ENCODE data around the gene FARS2.

FARS2 gene

DNA sequence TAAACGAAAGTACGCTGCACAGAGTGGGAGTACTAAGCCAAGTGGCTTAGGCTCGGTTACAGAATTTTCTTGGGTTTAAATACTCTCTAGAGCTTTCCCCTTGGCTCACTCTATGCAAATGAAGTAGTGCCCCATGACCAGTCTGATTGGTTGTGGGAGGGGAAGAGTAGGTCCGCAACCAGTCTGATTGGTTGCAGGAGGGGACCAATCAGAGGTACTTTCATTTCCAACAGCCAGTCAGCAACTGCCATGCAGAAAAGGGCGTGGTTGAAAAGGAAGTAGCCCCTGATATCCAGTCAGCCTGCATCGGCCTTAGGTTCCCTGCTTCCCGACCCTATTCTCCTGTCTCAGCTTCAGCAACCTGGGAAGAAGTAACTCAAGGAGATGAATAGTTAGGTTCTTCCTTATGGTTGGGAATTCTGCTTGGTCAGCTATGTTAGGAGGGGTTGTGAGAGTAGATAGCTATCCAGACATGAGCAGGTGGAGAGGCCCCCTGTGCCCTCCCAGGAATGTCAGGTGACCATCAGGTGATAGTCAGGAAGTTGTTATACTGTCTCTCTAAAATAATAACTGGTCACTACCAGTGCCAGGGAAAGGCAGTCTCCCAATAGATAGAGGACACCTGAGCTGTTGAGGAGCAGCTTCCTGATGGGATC is 57.4 kb downstream of the FARS2 start:
- WGBS, 2 experiments (ENCODE audit: insufficient coverage in 2 of 2), result 94 to 100% methylated on average over 5 to 7 of the region's 7 CpGs
- peaks cover 5% of the 10 kb centered on the region for H3K9me3 ChIP-seq (ENCODE audit: control insufficient read depth, low read length)

DNA sequence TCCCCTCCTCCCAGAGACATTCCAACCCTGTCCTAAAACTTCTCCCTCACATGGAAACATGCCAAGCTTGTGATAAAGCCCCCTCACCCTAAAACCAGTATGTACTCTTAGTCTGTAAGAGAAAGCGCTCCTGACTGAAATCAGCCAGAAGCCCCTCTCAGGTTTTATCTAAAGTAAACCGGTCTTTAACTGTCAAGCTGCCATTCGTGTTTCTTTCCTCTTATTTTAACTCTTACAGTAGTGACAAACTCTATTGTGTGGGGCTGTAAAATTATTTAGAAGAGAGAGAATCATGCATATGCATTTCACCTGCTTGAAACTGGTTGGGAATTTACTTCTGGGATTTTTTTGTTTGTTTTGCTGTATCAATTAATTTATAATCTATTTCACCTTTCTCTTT is 62.7 kb downstream of the FARS2 start:
- Histone ChIP-seq H3K4me3 (ENCODE audit: extremely low read depth, insufficient read depth, low read length, poor library complexity, severe bottlenecking) (no peak overlapping the region), H3K9me3 (ENCODE audit: control insufficient read depth, low read length) (peaks cover 21% of the 10 kb centered on the region), H3K36me3 (ENCODE audit: control insufficient read depth, insufficient read depth, low read length) (peaks cover 13% of the 10 kb centered on the region), H3K4me1 (ENCODE audit: control insufficient read depth, insufficient read depth, low read length, poor library complexity, severe bottlenecking) (no peaks in the 10 kb centered on the region), H3K27ac (ENCODE audit: low read depth, low read length, severe bottlenecking) (no peak overlapping the region)
- 83% methylated on average over 1 of the region's 3 CpGs; no CpG with 5 or more reads in 1 of the 2 experiments for WGBS, 2 experiments (ENCODE audit: insufficient coverage in 2 of 2)

More for the DNA sequence above, 57.4 kb downstream of the FARS2 start:
- Histone ChIP-seq H3K36me3 (ENCODE audit: control insufficient read depth, insufficient read depth, low read length) (no peaks in the 10 kb centered on the region), H3K27ac (ENCODE audit: low read depth, low read length, severe bottlenecking) (no peak overlapping the region), H3K4me1 (ENCODE audit: control insufficient read depth, insufficient read depth, low read length, poor library complexity, severe bottlenecking) (no peaks in the 10 kb centered on the region), H3K4me3 (ENCODE audit: extremely low read depth, insufficient read depth, low read length, poor library complexity, severe bottlenecking) (no peak overlapping the region)

DNA sequence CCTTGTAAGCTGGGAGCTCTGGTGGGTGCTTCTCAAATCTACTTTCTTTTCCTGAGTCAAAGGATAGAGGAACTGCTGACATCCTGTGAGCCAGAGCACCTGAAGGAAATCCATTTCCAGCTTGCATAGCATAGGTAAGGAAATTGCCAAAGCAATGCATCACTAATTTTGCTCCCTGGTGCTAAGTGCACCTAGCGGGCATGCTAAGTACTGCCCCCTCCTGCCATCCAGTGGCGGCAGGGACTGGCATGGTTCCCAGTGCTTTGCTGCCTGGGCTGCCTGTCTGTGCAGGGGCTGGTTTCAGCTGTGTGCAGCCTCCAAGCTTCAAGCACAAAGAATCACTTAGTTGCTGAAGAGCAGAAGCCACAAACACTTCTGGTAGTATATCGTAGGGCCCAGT is 63.9 kb downstream of the FARS2 start:
- Histone ChIP-seq H3K36me3 (ENCODE audit: control insufficient read depth, insufficient read depth, low read length) (peaks cover 13% of the 10 kb centered on the region), H3K4me3 (ENCODE audit: extremely low read depth, insufficient read depth, low read length, poor library complexity, severe bottlenecking) (no peak overlapping the region), H3K27ac (ENCODE audit: low read depth, low read length, severe bottlenecking) (no peak overlapping the region), H3K4me1 (ENCODE audit: control insufficient read depth, insufficient read depth, low read length, poor library complexity, severe bottlenecking) (no peaks in the 10 kb centered on the region), H3K9me3 (ENCODE audit: control insufficient read depth, low read length) (peaks cover 21% of the 10 kb centered on the region)
- WGBS, 2 experiments (ENCODE audit: insufficient coverage in 2 of 2), result 91 to 93% methylated on average over 2 of the region's 3 CpGs

DNA sequence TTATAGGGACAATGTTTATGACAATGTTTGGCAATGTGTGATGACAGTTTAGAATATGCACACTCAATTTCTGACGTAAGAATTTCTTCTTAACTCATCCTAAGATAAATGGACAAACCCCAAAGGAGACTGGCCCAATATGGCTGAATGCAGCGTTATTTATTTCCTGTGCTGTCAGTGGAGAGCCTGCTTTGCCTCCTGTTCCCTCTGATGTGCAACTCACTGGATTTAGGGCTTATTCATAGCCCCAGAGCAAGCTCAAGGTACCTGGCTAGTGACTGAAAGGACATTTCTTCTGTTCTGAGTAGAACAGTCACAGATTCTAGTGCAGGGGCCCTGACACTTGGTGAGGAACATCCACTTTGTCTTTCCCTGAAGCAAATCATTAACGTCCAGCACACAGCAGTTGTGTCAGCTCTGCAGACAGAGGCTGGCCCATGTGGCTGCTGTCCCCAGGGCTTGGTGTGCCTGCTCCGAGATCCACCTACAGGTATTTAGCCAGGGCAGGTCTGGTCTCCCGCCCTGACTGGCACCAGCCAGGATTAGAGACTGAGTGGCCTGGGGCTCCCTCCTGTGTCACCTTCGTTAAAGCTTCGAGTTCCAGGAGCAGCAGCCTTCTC is 64.8 kb downstream of the FARS2 start:
- Histone ChIP-seq H3K27ac (ENCODE audit: low read depth, low read length, severe bottlenecking) (no peak overlapping the region), H3K4me1 (ENCODE audit: control insufficient read depth, insufficient read depth, low read length, poor library complexity, severe bottlenecking) (no peaks in the 10 kb centered on the region), H3K9me3 (ENCODE audit: control insufficient read depth, low read length) (peaks cover 21% of the 10 kb centered on the region), H3K4me3 (ENCODE audit: extremely low read depth, insufficient read depth, low read length, poor library complexity, severe bottlenecking) (no peak overlapping the region), H3K36me3 (ENCODE audit: control insufficient read depth, insufficient read depth, low read length) (peaks cover 13% of the 10 kb centered on the region)
- WGBS, 2 experiments (ENCODE audit: insufficient coverage in 2 of 2), result 89 to 91% methylated on average over 4 to 6 of the region's 7 CpGs

- H3K4me3 ChIP-seq (ENCODE audit: extremely low read depth, insufficient read depth, low read length, poor library complexity, severe bottlenecking), result no peak overlapping the region
- 100% methylated on average over 2 to 4 of the region's 6 CpGs for WGBS, 2 experiments (ENCODE audit: insufficient coverage in 2 of 2)
Measured at GRCh38 chr6:5328800-5329199, 67.5 kb downstream of the FARS2 start.

DNA sequence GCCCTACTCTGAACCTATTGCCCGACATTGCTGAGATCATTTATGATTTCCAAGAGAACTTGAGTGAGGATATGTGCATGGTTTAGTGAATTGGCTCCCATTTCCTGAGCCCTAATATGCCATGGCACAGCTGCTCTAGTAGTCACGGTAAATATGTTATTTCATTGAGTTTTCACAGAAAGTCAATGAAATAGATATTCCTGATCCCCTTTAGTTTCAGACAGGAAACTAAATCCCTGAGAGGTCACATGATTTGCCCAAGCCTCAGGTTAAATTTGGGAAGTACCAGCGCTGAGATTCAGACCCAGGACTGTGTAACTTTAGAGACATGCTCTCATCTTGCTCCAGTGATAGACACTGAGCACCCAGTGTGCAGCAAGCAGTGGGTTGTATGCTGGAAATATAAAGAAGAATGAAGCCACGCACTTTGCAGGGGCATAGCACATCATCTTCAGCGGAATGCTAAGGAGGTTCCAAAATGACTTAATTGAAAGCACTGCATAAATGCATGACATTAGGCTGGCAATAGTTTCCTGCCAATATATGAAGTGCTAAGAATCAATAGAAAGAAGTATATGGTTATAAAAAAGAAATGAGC is 70.6 kb downstream of the FARS2 start:
- no peak overlapping the region for H3K27ac ChIP-seq (ENCODE audit: low read depth, low read length, severe bottlenecking)
- no peaks in the 10 kb centered on the region for H3K4me1 ChIP-seq (ENCODE audit: control insufficient read depth, insufficient read depth, low read length, poor library complexity, severe bottlenecking)
- H3K4me3 ChIP-seq (ENCODE audit: extremely low read depth, insufficient read depth, low read length, poor library complexity, severe bottlenecking), result no peak overlapping the region
- no peaks in the 10 kb centered on the region for H3K36me3 ChIP-seq (ENCODE audit: control insufficient read depth, insufficient read depth, low read length)
- WGBS, 2 experiments (ENCODE audit: insufficient coverage in 2 of 2), result 85 to 92% methylated on average over 3 to 4 of the region's 5 CpGs
- H3K9me3 ChIP-seq (ENCODE audit: control insufficient read depth, low read length), result no peaks in the 10 kb centered on the region

More at GRCh38 chr6:5328800-5329199, 67.5 kb downstream of the FARS2 start:
- Histone ChIP-seq H3K36me3 (ENCODE audit: control insufficient read depth, insufficient read depth, low read length) (peaks cover 13% of the 10 kb centered on the region), H3K4me1 (ENCODE audit: control insufficient read depth, insufficient read depth, low read length, poor library complexity, severe bottlenecking) (no peaks in the 10 kb centered on the region), H3K27ac (ENCODE audit: low read depth, low read length, severe bottlenecking) (no peak overlapping the region), H3K9me3 (ENCODE audit: control insufficient read depth, low read length) (peaks cover 15% of the 10 kb centered on the region)

DNA sequence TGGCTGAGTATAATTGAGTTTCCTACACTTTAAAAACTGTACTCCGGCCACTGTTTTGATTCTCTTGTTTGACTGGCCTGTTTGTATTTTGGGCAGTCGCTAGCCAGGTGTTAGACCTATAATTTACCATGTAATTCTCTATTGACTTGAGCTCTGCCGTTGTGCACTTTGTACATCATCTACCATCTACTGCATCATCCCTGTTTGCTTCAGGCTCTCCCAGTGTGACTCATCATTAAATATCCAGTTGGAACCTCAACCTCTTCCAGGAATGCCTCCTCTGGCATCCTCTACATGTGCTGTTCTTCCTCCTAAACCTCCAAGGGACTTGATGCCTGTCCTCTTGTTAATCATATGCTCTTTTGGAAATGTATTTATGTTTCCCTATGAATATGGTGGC is 72.3 kb downstream of the FARS2 start:
- 82 to 87% methylated on average over 2 to 3 of the region's 3 CpGs for WGBS, 2 experiments (ENCODE audit: insufficient coverage in 2 of 2)
- no peak overlapping the region for H3K4me3 ChIP-seq (ENCODE audit: extremely low read depth, insufficient read depth, low read length, poor library complexity, severe bottlenecking)

DNA sequence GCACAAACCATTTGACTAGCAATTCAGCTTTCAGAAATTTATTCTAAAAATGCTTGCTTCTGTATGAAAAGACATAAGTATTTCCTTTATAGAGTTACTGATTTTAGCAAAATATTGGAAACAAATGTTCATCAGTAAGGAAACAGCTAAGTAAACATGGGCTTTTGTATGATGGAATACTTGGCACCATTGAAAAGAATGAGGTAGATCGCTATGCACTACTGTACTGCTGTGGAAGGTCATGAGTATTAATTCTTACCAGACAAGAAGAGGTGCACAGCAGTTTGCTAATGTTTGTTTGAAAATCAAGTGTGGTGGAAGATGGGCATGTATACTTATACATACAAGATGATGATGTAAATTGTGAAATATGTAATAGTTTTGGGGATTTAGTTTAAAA is 73.0 kb downstream of the FARS2 start:
- 100% methylated on average over 1 of the region's 1 CpG; no CpG with 5 or more reads in 1 of the 2 experiments for WGBS, 2 experiments (ENCODE audit: insufficient coverage in 2 of 2)
- Histone ChIP-seq H3K4me1 (ENCODE audit: control insufficient read depth, insufficient read depth, low read length, poor library complexity, severe bottlenecking) (no peaks in the 10 kb centered on the region), H3K36me3 (ENCODE audit: control insufficient read depth, insufficient read depth, low read length) (no peaks in the 10 kb centered on the region), H3K27ac (ENCODE audit: low read depth, low read length, severe bottlenecking) (no peak overlapping the region), H3K9me3 (ENCODE audit: control insufficient read depth, low read length) (no peaks in the 10 kb centered on the region), H3K4me3 (ENCODE audit: extremely low read depth, insufficient read depth, low read length, poor library complexity, severe bottlenecking) (no peak overlapping the region)

More for the DNA sequence above, 72.3 kb downstream of the FARS2 start:
- H3K9me3 ChIP-seq (ENCODE audit: control insufficient read depth, low read length), result no peaks in the 10 kb centered on the region
- no peaks in the 10 kb centered on the region for H3K4me1 ChIP-seq (ENCODE audit: control insufficient read depth, insufficient read depth, low read length, poor library complexity, severe bottlenecking)
- H3K27ac ChIP-seq (ENCODE audit: low read depth, low read length, severe bottlenecking), result no peak overlapping the region
- no peaks in the 10 kb centered on the region for H3K36me3 ChIP-seq (ENCODE audit: control insufficient read depth, insufficient read depth, low read length)

- Histone ChIP-seq H3K4me3 (ENCODE audit: extremely low read depth, insufficient read depth, low read length, poor library complexity, severe bottlenecking) (no peak overlapping the region), H3K36me3 (ENCODE audit: control insufficient read depth, insufficient read depth, low read length) (no peaks in the 10 kb centered on the region), H3K9me3 (ENCODE audit: control insufficient read depth, low read length) (no peaks in the 10 kb centered on the region), H3K27ac (ENCODE audit: low read depth, low read length, severe bottlenecking) (no peak overlapping the region), H3K4me1 (ENCODE audit: control insufficient read depth, insufficient read depth, low read length, poor library complexity, severe bottlenecking) (no peaks in the 10 kb centered on the region)
- 86 to 100% methylated on average over 1 of the region's 3 CpGs for WGBS, 2 experiments (ENCODE audit: insufficient coverage in 2 of 2)
Measured at GRCh38 chr6:5335020-5335419, 73.7 kb downstream of the FARS2 start.

DNA sequence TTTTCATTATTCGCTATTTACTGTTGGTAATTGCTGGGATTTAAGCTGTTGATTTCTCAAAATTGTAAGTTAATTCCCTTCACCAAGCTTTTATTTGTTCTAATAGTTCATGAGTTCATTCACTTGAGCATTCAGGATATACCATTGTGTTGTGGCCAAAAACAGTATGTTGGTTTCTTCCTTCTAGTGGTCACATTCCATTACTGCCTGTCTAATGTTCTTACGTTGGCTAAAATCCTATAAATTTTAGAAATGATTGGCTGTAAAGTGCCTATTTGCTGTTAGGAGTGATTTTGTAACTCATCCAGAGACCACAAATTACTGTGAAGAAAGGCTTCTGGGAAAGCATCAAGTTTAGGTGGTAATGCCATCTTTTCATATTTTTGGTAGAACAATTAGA is 76.3 kb downstream of the FARS2 start:
- no peak overlapping the region for H3K27ac ChIP-seq (ENCODE audit: low read depth, low read length, severe bottlenecking)
- no peaks in the 10 kb centered on the region for H3K4me1 ChIP-seq (ENCODE audit: control insufficient read depth, insufficient read depth, low read length, poor library complexity, severe bottlenecking)
- no CpG with 5 or more reads among the region's 2 CpGs for WGBS, 2 experiments (ENCODE audit: insufficient coverage in 2 of 2)
- no peak overlapping the region for H3K4me3 ChIP-seq (ENCODE audit: extremely low read depth, insufficient read depth, low read length, poor library complexity, severe bottlenecking)
- H3K9me3 ChIP-seq (ENCODE audit: control insufficient read depth, low read length), result no peaks in the 10 kb centered on the region
- no peaks in the 10 kb centered on the region for H3K36me3 ChIP-seq (ENCODE audit: control insufficient read depth, insufficient read depth, low read length)

Measured in mesodermal cell (in vitro differentiated cells).